Kidney (tissue), 14 donors: ENCODE results near the gene AKIRIN1. TPM values are rescaled to one million over a fixed set of nuclear protein-coding genes. Genes with fewer than 3 reads are reported as not detected.

ENCODE experiments used
- DNase-seq, 5 donors: peaks; one replicate each; pipeline ENCODE4 v3.0.0-alpha.2; 2013 to 2020
- FAIRE-seq: peaks from 2 replicates; lab custom pipeline; 2012; peaks lifted over from hg19 to GRCh38; lab: Jason Lieb, UNC
- H3K27ac ChIP-seq, 2 donors: one replicate each; pipeline ENCODE4 v1.7.0; 2013; ENCODE audit warnings: low read depth in 2 of 2, low read length in 2 of 2, inconsistent platforms in 1 of 2
- H3K27me3 ChIP-seq: one replicate; pipeline ENCODE4 v1.7.1; 2013; ENCODE audit warnings: low read length, inconsistent platforms; ENCODE audit not compliant: control insufficient read depth, insufficient read depth
- H3K36me3 ChIP-seq, 3 donors: one replicate each; pipeline versions ENCODE4 v1.7.0 to v1.7.1; 2013; ENCODE audit warnings: low read length in 3 of 3, control low read depth in 1 of 3, inconsistent platforms in 1 of 3; ENCODE audit not compliant: insufficient read depth in 3 of 3, control insufficient read depth in 2 of 3
- H3K4me1 ChIP-seq, 3 donors: one replicate each; pipeline versions ENCODE4 v1.7.0 to v1.7.1; 2013; ENCODE audit warnings: low read length in 3 of 3, inconsistent platforms in 1 of 3, low read depth in 1 of 3; ENCODE audit not compliant: control insufficient read depth in 2 of 3, insufficient read depth in 2 of 3
- H3K4me3 ChIP-seq, 3 donors: one replicate each; pipeline versions ENCODE4 v1.7.0 to v1.8.1; 2013; ENCODE audit warnings: low read length in 3 of 3, control low read depth in 1 of 3, inconsistent platforms in 1 of 3
- H3K9ac ChIP-seq, 3 donors: one replicate each; pipeline versions ENCODE4 v1.7.0 to v1.7.1; 2013; ENCODE audit warnings: low read length in 3 of 3, control low read depth in 1 of 3, inconsistent platforms in 1 of 3
- H3K9me3 ChIP-seq, 3 donors: one replicate each; pipeline versions ENCODE4 v1.7.0 to v1.7.1; 2013; ENCODE audit warnings: low read length in 3 of 3, control low read depth in 1 of 3, inconsistent platforms in 1 of 3; ENCODE audit not compliant: control insufficient read depth in 2 of 3, insufficient read depth in 1 of 3
- intact Hi-C: fragments of 100-400 bp; cut with DNase I; formaldehyde crosslinking; loops from one replicate; pipeline ENCODE4 v1.11.1; 2022
- polyA plus RNA-seq: library from polyadenylated mRNA; stranded (reverse); fragments of 350-450 nt; fragmentation: Illumina TruSeq; extraction: RNeasy Lipid Tissue Mini Kit (QIAGEN cat#74804); gene quantifications from one replicate; pipeline ENCODE4 v1.2.3, GENCODE V29; 2014; ENCODE audit warnings: low read depth, low replicate concordance; ENCODE audit not compliant: insufficient read depth
- total RNA-seq: library from RNA; stranded (reverse); fragmentation: NEBNext Ultra II Directional; extraction: Animal tissue kit (Norgen Biotek cat#: 25700); gene quantifications from one replicate; pipeline ENCODE4 v1.2.1, GENCODE V29; 2021
- TF ChIP-seq, protein P1 (sequence below): IDR thresholded peaks from 3 replicates; pipeline ENCODE4 v1.5.1; 2012; ENCODE audit warnings: mild to moderate bottlenecking, moderate library complexity, borderline replicate concordance; ENCODE audit not compliant: insufficient read depth; ENCODE audit errors: extremely low read depth
- donor health status: control.
- donor health status: control.
- donor health status: control.
- donor health status: control.
- donor health status: control.
- donor health status: DM: yes; HTN: yes; CAD: no.
- donor health status: Normal renal cell carcinoma (clear cell type).

Gene AKIRIN1
- total and polyA plus RNA-seq, 2 donors from 2014 or later, result 40.7 to 56.9 TPM

- TF ChIP-seq, protein P1, sequence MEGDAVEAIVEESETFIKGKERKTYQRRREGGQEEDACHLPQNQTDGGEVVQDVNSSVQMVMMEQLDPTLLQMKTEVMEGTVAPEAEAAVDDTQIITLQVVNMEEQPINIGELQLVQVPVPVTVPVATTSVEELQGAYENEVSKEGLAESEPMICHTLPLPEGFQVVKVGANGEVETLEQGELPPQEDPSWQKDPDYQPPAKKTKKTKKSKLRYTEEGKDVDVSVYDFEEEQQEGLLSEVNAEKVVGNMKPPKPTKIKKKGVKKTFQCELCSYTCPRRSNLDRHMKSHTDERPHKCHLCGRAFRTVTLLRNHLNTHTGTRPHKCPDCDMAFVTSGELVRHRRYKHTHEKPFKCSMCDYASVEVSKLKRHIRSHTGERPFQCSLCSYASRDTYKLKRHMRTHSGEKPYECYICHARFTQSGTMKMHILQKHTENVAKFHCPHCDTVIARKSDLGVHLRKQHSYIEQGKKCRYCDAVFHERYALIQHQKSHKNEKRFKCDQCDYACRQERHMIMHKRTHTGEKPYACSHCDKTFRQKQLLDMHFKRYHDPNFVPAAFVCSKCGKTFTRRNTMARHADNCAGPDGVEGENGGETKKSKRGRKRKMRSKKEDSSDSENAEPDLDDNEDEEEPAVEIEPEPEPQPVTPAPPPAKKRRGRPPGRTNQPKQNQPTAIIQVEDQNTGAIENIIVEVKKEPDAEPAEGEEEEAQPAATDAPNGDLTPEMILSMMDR, result no peak
- no peak overlapping the region for H3K27ac ChIP-seq
These were observed 37.6 kb upstream of the AKIRIN1 start for GRCh38 chr1:38953433-38953860.

DNA sequence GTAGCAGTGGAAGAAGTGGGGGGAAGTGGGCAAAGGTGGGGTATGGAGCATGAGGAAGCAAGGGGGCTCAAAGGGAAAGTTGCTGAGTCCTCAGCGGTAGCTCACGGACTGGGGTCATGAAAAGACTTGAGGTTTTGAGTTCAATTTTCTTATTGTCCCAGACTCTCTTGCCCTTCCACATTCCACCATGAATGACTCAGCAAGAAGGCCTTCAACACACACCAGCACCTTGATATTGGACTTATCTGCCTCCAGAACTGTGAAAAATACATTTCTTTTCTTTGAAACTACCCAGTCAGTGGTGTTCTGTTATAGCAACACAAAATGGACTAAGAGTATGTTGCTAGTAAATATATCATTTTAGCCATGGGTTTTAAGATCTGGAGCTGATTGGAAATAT, 32.1 kb upstream of the AKIRIN1 start:
- TF ChIP-seq, protein P1, result no peak
- H3K27me3 ChIP-seq, result no peaks in the 10 kb centered on the region
- H3K4me1 ChIP-seq, result no peaks in the 10 kb centered on the region
- no peaks in the 10 kb centered on the region for H3K36me3 ChIP-seq
- DNase-seq (no peak), FAIRE-seq (no peak)
- H3K4me3 ChIP-seq, result no peak overlapping the region
- intact Hi-C loops, result no loop called here
- H3K9me3 ChIP-seq, result no peaks in the 10 kb centered on the region
- no peak overlapping the region for H3K27ac ChIP-seq
- no peak overlapping the region for H3K9ac ChIP-seq

More at GRCh38 chr1:38953433-38953860, 37.6 kb upstream of the AKIRIN1 start:
- H3K9ac ChIP-seq, result no peak overlapping the region
- H3K9me3 ChIP-seq, result no peaks in the 10 kb centered on the region
- FAIRE-seq (no peak), DNase-seq (no peak)
- no peaks in the 10 kb centered on the region for H3K36me3 ChIP-seq
- H3K27me3 ChIP-seq, result no peaks in the 10 kb centered on the region
- no peak overlapping the region for H3K4me3 ChIP-seq
- H3K4me1 ChIP-seq, result no peaks in the 10 kb centered on the region
- intact Hi-C loops, result no loop called here

- no peak overlapping the region for H3K4me3 ChIP-seq
- H3K9ac ChIP-seq, result no peak overlapping the region
- H3K36me3 ChIP-seq, result no peaks in the 10 kb centered on the region
- H3K9me3 ChIP-seq, result no peaks in the 10 kb centered on the region
- intact Hi-C loops, result no loop called here
- TF ChIP-seq, protein P1, result no peak
- FAIRE-seq (no peak), DNase-seq (no peak)
- no peaks in the 10 kb centered on the region for H3K4me1 ChIP-seq
- H3K27me3 ChIP-seq, result no peaks in the 10 kb centered on the region
- H3K27ac ChIP-seq, result no peak overlapping the region
These were observed 29.0 kb upstream of the AKIRIN1 start for GRCh38 chr1:38962113-38962512.

DNA sequence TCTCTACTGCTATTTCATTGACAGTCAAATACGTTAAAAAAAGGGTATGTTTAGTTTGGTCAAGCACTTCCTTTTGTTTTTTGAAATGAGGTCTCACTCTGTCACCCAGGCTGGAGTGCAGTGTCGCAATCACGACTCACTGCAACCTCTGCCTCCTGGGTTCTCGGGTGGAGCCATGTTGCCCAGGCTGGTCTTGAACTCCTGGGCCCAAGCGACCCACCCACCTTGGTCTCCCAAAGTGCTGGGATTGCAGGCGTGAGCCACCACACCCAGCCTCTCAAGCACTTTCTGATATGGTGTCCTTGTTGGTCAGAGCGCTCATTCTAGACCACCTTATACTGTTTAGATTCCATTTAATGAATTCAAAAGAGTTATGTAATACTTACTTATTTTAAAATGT, 28.5 kb upstream of the AKIRIN1 start:
- H3K9ac ChIP-seq, result no peak overlapping the region
- no peaks in the 10 kb centered on the region for H3K9me3 ChIP-seq
- DNase-seq (no peak), FAIRE-seq (no peak)
- TF ChIP-seq, protein P1, result no peak
- intact Hi-C loops, result no loop called here
- no peak overlapping the region for H3K4me3 ChIP-seq
- H3K4me1 ChIP-seq, result no peaks in the 10 kb centered on the region
- no peaks in the 10 kb centered on the region for H3K27me3 ChIP-seq
- no peaks in the 10 kb centered on the region for H3K36me3 ChIP-seq
- no peak overlapping the region for H3K27ac ChIP-seq
